ENCODE data around the gene FOXP1. TPM values are rescaled to one million over a fixed set of nuclear protein-coding genes. Genes with fewer than 3 reads are reported as not detected.

FOXP1 gene
- total and polyA plus RNA-seq, 2 donors (not counting 1 experiment from before 2014, with no cell fraction given) = 91.1 to 508 TPM

- Histone ChIP-seq H3K79me2 (ENCODE audit: control insufficient read depth, insufficient read depth, low read length) (peaks cover 97% of the 10 kb centered on the region), H3K4me3 (ENCODE audit: control extremely low read depth in 1 of 5, extremely low read depth in 1 of 5, insufficient read depth in 1 of 5, low read depth in 2 of 5, low read length in 4 of 5) (no peak overlapping the region), H3K36me3 (replicated peaks in 1 of 2; ENCODE audit: control extremely low read depth in 1 of 2, control insufficient read depth in 1 of 2, extremely low read depth in 1 of 2, insufficient read depth in 2 of 2, low read length in 1 of 2) (peaks cover 0 to 3% of the 10 kb centered on the region in 2 experiments), H3K27ac (ENCODE audit: low read length in 2 of 2) (no peak overlapping the region), H3K27me3 (replicated peaks in 1 of 4; ENCODE audit: control extremely low read depth in 1 of 4, control insufficient read depth in 3 of 4, insufficient read depth in 4 of 4, low read length in 3 of 4) (no peaks in the 10 kb centered on the region), H2AFZ (ENCODE audit: insufficient read depth, low read depth, low read length, poor library complexity, severe bottlenecking) (no peak overlapping the region), H4K20me1 (ENCODE audit: control insufficient read depth, insufficient read depth, low read length, poor library complexity, severe bottlenecking) (peaks cover 65% of the 10 kb centered on the region), H3K4me2 (replicated peaks; ENCODE audit: low read depth, low read length, poor library complexity, severe bottlenecking) (no peak overlapping the region), H3K4me1 (ENCODE audit: control insufficient read depth in 2 of 2, insufficient read depth in 2 of 2, low read length in 2 of 2) (peaks cover 29 to 32% of the 10 kb centered on the region in 2 donors), H3K9me3 (ENCODE audit: control extremely low read depth in 1 of 3, control insufficient read depth in 2 of 3, insufficient read depth in 1 of 3, low read length in 2 of 3) (no peaks in the 10 kb centered on the region), H3K9ac (ENCODE audit: low read length) (no peak overlapping the region)
- intact Hi-C loops (cut with micrococcal nuclease) = loop anchor here (10.0 kb wide), 1 partner anchor 49 kb away; no protein-coding TSS in a partner anchor
- Mint-ChIP-seq H3K9me3 (ENCODE audit: insufficient read depth) (no peaks in the 10 kb centered on the region), H3K27ac (peak overlapping the region; percentile 41), H3K4me1 (peaks cover 70% of the 10 kb centered on the region), H3K27me3 (no peaks in the 10 kb centered on the region), H3K4me3 (no peak overlapping the region)
- TF ChIP-seq CTCF (IDR thresholded peaks at IDR 0.05) (no peak), EZH2 (IDR thresholded peaks at IDR 0.05; ENCODE audit: borderline replicate concordance, insufficient read depth, low read depth, low read length, poor library complexity, severe bottlenecking) (no peak)
- POLR2A ChIA-PET = no interaction called here
- DNase-seq (no peak), ATAC-seq (ENCODE audit: low read depth) (no peak)
- CTCF ChIA-PET = no interaction called here
- 96% methylated on average over 17 of the region's 19 CpGs for WGBS (ENCODE audit: insufficient coverage)
Measured at GRCh38 chr3:71245971-71246880, 337.3 kb downstream of the FOXP1 start.

Data from B cell (primary cell).